GM12878 (cell line): ENCODE measurements around the gene PRKCE. TPM values are rescaled to one million over a fixed set of nuclear protein-coding genes. Genes with fewer than 3 reads are reported as not detected.

Source experiments
- ATAC-seq: fragments of 200-7000 bp; cut with Tn5 transposase; 3 replicates; pipeline ENCODE4 v1.9.1; 2020; ENCODE audit warnings: mild to moderate bottlenecking, moderate library complexity
- BruUV-seq: library from RNA; stranded (reverse); fragments of 400-500 nt; replicated peaks from 2 replicates; lab custom pipeline; 2021; lab: Mats Ljungman, UMichigan
- CTCF ChIA-PET: fragments of 300-600 bp; sonication (Branson Sonifier 250); formaldehyde crosslinking; extraction: SDS; loops from one replicate; lab custom pipeline; 2021; ENCODE audit warnings: inconsistent platforms; lab: Yijun Ruan, JAX
- POLR2A ChIA-PET: fragments of 350-600 bp; formaldehyde crosslinking; extraction: SDS; loops from one replicate; lab custom pipeline; 2021; ENCODE audit warnings: inconsistent platforms; lab: Charles Lee
- RAD21 ChIA-PET: fragments of 300-600 bp; sonication (Branson Sonifier 250); formaldehyde crosslinking; loops from one replicate; lab custom pipeline; 2023; ENCODE audit warnings: antibody characterized with exemption; ENCODE audit not compliant: unreplicated experiment; lab: Charles Lee
- SMC1A ChIA-PET: fragments of 300-600 bp; sonication (Branson Sonifier 250); formaldehyde crosslinking; loops from one replicate; lab custom pipeline; 2023; ENCODE audit not compliant: unreplicated experiment, uncharacterized antibody; lab: Charles Lee
- DNase-seq: peaks from one replicate; pipeline ENCODE4 v3.0.0-alpha.2; 2011; ENCODE audit warnings: low read depth, low spot score
- FAIRE-seq: peaks from 3 replicates; lab custom pipeline; 2011; peaks lifted over from hg19 to GRCh38; lab: Jason Lieb, UNC
- H2AFZ ChIP-seq: 2 replicates; pipeline ENCODE4 v1.6.0; 2011; ENCODE audit warnings: low read depth, low read length, control low read depth; ENCODE audit not compliant: control insufficient read depth
- H3K27ac ChIP-seq: 2 replicates; pipeline ENCODE4 v1.5.1; 2011; ENCODE audit warnings: control low read depth; ENCODE audit not compliant: control insufficient read depth, insufficient read depth
- H3K27me3 ChIP-seq, 2 experiments: replicated peaks in 1 of 2; 2 replicates each; pipeline versions ENCODE4 v1.6.0 to v1.6.1; 2011; ENCODE audit warnings: low read length in 1 of 2; ENCODE audit not compliant: control insufficient read depth in 2 of 2, insufficient read depth in 2 of 2
- H3K36me3 ChIP-seq, 2 experiments: 2 replicates each; pipeline ENCODE4 v1.5.1; 2011; ENCODE audit warnings: low read length in 1 of 2; ENCODE audit not compliant: control insufficient read depth in 2 of 2, insufficient read depth in 2 of 2
- H3K4me1 ChIP-seq: 2 replicates; pipeline ENCODE4 v1.6.1; 2011; ENCODE audit warnings: mild to moderate bottlenecking, low read length, moderate library complexity, mixed read lengths; ENCODE audit not compliant: control insufficient read depth, insufficient read depth
- H3K4me2 ChIP-seq: 2 replicates; pipeline ENCODE4 v1.6.0; 2011; ENCODE audit warnings: control low read depth; ENCODE audit not compliant: control insufficient read depth, insufficient read depth
- H3K4me3 ChIP-seq: fragments of 200-600 bp; sonication (generic); 2 replicates; pipeline ENCODE4 v1.5.1; 2016
- H3K79me2 ChIP-seq: 2 replicates; pipeline ENCODE4 v1.6.0; 2011; ENCODE audit warnings: low read length; ENCODE audit not compliant: control insufficient read depth, insufficient read depth
- H3K9ac ChIP-seq: 2 replicates; pipeline ENCODE4 v1.8.0; 2011; ENCODE audit warnings: low read length, control low read depth, mixed read lengths; ENCODE audit not compliant: control insufficient read depth, insufficient read depth
- H3K9me3 ChIP-seq: replicated peaks from 3 replicates; pipeline ENCODE4 v1.5.1; 2011; ENCODE audit warnings: mild to moderate bottlenecking, low read length; ENCODE audit not compliant: control insufficient read depth, insufficient read depth
- H4K20me1 ChIP-seq: 2 replicates; pipeline ENCODE4 v1.6.0; 2011; ENCODE audit not compliant: control insufficient read depth, insufficient read depth
- ASH2L ChIP-seq: fragments of 300-600, 200-600 bp; sonication (generic); IDR thresholded peaks from 2 replicates; pipeline ENCODE4 v1.6.1; 2017; ENCODE audit warnings: low read depth, mild to moderate bottlenecking, borderline replicate concordance
- CREB1 ChIP-seq: IDR thresholded peaks from 2 replicates; pipeline ENCODE4 v1.6.1; 2012; ENCODE audit warnings: low read depth, mild to moderate bottlenecking, inconsistent platforms
- GABPA ChIP-seq: IDR thresholded peaks from 2 replicates; pipeline ENCODE4 v1.6.1; 2014; ENCODE audit warnings: antibody characterized with exemption, low read depth, mild to moderate bottlenecking, inconsistent platforms
- KAT2A ChIP-seq: conservative IDR thresholded peaks from 2 replicates; pipeline ENCODE4 v1.6.1; 2011; ENCODE audit warnings: low read depth, low read length; ENCODE audit not compliant: control insufficient read depth
- MAX ChIP-seq: IDR thresholded peaks from 2 replicates; pipeline ENCODE4 v1.6.1; 2012; ENCODE audit warnings: low read depth, low read length, improper control_type of control experiment
- MTA3 ChIP-seq: IDR thresholded peaks from 2 replicates; pipeline ENCODE4 v1.6.1; 2012; ENCODE audit warnings: low read length, inconsistent platforms, borderline replicate concordance
- RAD21 ChIP-seq: IDR thresholded peaks from 2 replicates; pipeline ENCODE4 v1.6.1; 2011; ENCODE audit warnings: mild to moderate bottlenecking, low read depth, low read length, moderate library complexity; ENCODE audit not compliant: insufficient read depth
- STAT1 ChIP-seq: fragments of 450-650 bp; conservative IDR thresholded peaks from 2 replicates; pipeline ENCODE4 v1.6.1; 2014; ENCODE audit warnings: antibody characterized with exemption, mild to moderate bottlenecking
- TCF12 ChIP-seq: IDR thresholded peaks from 2 replicates; pipeline ENCODE4 v1.6.1; 2011; ENCODE audit warnings: low read depth, mild to moderate bottlenecking, low read length
- ZNF592 ChIP-seq: fragments of 450-650 bp; IDR thresholded peaks from 2 replicates; pipeline ENCODE4 v1.6.1; 2017; ENCODE audit warnings: mild to moderate bottlenecking, moderate library complexity
- WGBS: methylation state at CpG from one replicate; pipeline ENCODE4 v1.1.6; 2016; ENCODE audit warnings: low lambda C conversion rate; ENCODE audit not compliant: insufficient replicate concordance, insufficient coverage; ENCODE audit errors: missing lambda C conversion rate; 5-methylcytosine and 5-hydroxymethylcytosine counted together
- in situ Hi-C: fragments of 300-500 bp; cut with MboI; formaldehyde crosslinking; loops from 9 replicates; pipeline ENCODE4 v1.14.3; 2018; ENCODE audit warnings: mixed read lengths
- intact Hi-C: fragments of 100-400 bp; cut with micrococcal nuclease; formaldehyde crosslinking; loops from one replicate; pipeline ENCODE4 v1.14.2; 2022; ENCODE audit not compliant: unreplicated experiment
- polyA plus RNA-seq, 11 experiments: library from polyadenylated mRNA; depleted of rRNA in 4 of 11; unstranded in 6 of 11; stranded (reverse) in 5 of 11; fragments of >200 nt; fragmentation: Nextera tagmentation in 4 of 11; fragmentation: Illumina TruSeq in 1 of 11; extraction: Ambion mirVana in 4 of 11; extraction: Trizol in 1 of 11; gene quantifications; 1 replicate in 1 of 11; 2 replicates in 10 of 11; pipeline versions ENCODE4 v1.2.1 to v1.2.3, GENCODE V29; 2011 to 2016; ENCODE audit warnings: inconsistent platforms in 2 of 11, missing spikeins in 2 of 11, low read depth in 1 of 11
- total RNA-seq, 4 experiments: library from RNA; depleted of rRNA in 3 of 4; stranded (reverse); fragments of >200 nt in 3 of 4; fragmentation: Illumina TruSeq in 1 of 4; extraction: Trizol in 1 of 4; gene quantifications; 2 replicates each; pipeline versions ENCODE4 v1.2.1 to v1.2.3, GENCODE V29; 2013 to 2021

PRKCE gene
- total and polyA plus RNA-seq, 10 of the 15 experiments (the other 5 are each of a cell fraction or from before 2014, with no cell fraction given) = 2.6 to 28.2 (median 11.3) TPM

GRCh38 chr2:45892425-45892745 lies 240.9 kb downstream of the PRKCE start:
- Histone ChIP-seq H3K9ac (no peak overlapping the region), H3K36me3 (no peaks in the 10 kb centered on the region), H2AFZ (no peak overlapping the region), H3K79me2 (peaks cover 4% of the 10 kb centered on the region; the same call in 1 of the 2 replicates), H3K27me3 (no peaks in the 10 kb centered on the region), H3K27ac (no peak overlapping the region), H4K20me1 (no peaks in the 10 kb centered on the region), H3K4me2 (no peak overlapping the region), H3K4me3 (no peak overlapping the region), H3K9me3 (no peaks in the 10 kb centered on the region), H3K4me1 (peaks cover 55% of the 10 kb centered on the region)
- DNase-seq (no peak), ATAC-seq (no peak), FAIRE-seq (no peak)
- POLR2A ChIA-PET = interaction anchor here (0.6 to 0.7 kb wide), 2 partner anchors 47 to 231 kb away, joined by 4 to 5 read pairs; no protein-coding TSS in a partner anchor
- no peak for TF ChIP-seq STAT1
- TF ChIP-seq ZNF592 = no peak
- TF ChIP-seq MTA3 = no peak
- TF ChIP-seq GABPA = no peak
- TF ChIP-seq CREB1 = no peak
- TF ChIP-seq TCF12 = no peak
- no peak for TF ChIP-seq RAD21
- TF ChIP-seq ASH2L = no peak
- no peak for TF ChIP-seq MAX
- TF ChIP-seq KAT2A = no peak
- CTCF ChIA-PET = interaction anchor here (0.6 to 2.4 kb wide), 2 partner anchors 10 to 30 kb away, joined by 3 to 12 read pairs; no protein-coding TSS in a partner anchor
- BruUV-seq = no TSS peak
- in situ Hi-C loops (no loop called here), intact Hi-C loops (no loop called here)
- WGBS = 94% methylated on average over 3 of the region's 3 CpGs
- RAD21 ChIA-PET = interaction anchor here (0.5 to 6.3 kb wide), 4 partner anchors 24 to 55 kb away, joined by 3 to 100 read pairs (median 4); no protein-coding TSS in a partner anchor
- SMC1A ChIA-PET = interaction anchor here (0.7 to 11.4 kb wide), 4 partner anchors 13 to 53 kb away, joined by 3 to 224 read pairs (median 90); no protein-coding TSS in a partner anchor
